ENCODE measurements around the gene PEA15. TPM values are rescaled to one million over a fixed set of nuclear protein-coding genes. Genes with fewer than 3 reads are reported as not detected.

The PEA15 gene
- total and polyA plus RNA-seq, 4 donors, result 8.1 to 44.5 (median 11.1) TPM

GRCh38 chr1:160220301-160220700 is 15.1 kb downstream of the PEA15 start:
- no peak for DNase-seq (ENCODE audit: low spot score)
- Histone ChIP-seq H3K4me3 (ENCODE audit: low read depth in 1 of 3, low read length in 3 of 3) (no peak overlapping the region), H3K36me3 (ENCODE audit: control insufficient read depth in 4 of 4, insufficient read depth in 3 of 4, low read depth in 1 of 4, low read length in 3 of 4) (peaks cover 15 to 91% (median 77%) of the 10 kb centered on the region in 4 donors), H3K9me3 (ENCODE audit: control insufficient read depth in 4 of 4, low read length in 3 of 4) (no peaks in the 10 kb centered on the region), H3K4me1 (ENCODE audit: control insufficient read depth in 4 of 4, insufficient read depth in 4 of 4, low read length in 3 of 4) (peaks cover 0 to 20% (median 14%) of the 10 kb centered on the region in 4 donors), H3K27ac (ENCODE audit: low read depth in 1 of 2, low read length in 2 of 2) (no peak overlapping the region), H3K9ac (ENCODE audit: low read depth in 1 of 2, low read length in 2 of 2) (no peak overlapping the region), H3K27me3 (ENCODE audit: control insufficient read depth in 4 of 4, insufficient read depth in 4 of 4, low read length in 3 of 4) (no peaks in the 10 kb centered on the region)
- 69% methylated on average over 2 of the region's 2 CpGs for WGBS
- TF ChIP-seq TAF1 (conservative IDR thresholded peaks at IDR 0.05) (no peak), CTCF (IDR thresholded peaks at IDR 0.05; ENCODE audit: low read depth, low read length, missing input control) (no peak), NR2F2 (IDR thresholded peaks at IDR 0.05) (no peak), RAD21 (IDR thresholded peaks at IDR 0.05) (no peak), SP1 (IDR thresholded peaks at IDR 0.05) (no peak), MAX (IDR thresholded peaks at IDR 0.05) (no peak), ATF3 (IDR thresholded peaks at IDR 0.05) (no peak), YY1 (IDR thresholded peaks at IDR 0.05) (no peak), GABPA (IDR thresholded peaks at IDR 0.05 in 1 of 2, conservative IDR thresholded peaks at IDR 0.05 in 1 of 2) (no peak), EGR1 (IDR thresholded peaks at IDR 0.05; ENCODE audit: low read depth in 2 of 2) (no peak), FOXA1 (IDR thresholded peaks at IDR 0.05) (no peak), RXRA (IDR thresholded peaks at IDR 0.05) (no peak), HNF4A (conservative IDR thresholded peaks at IDR 0.05) (no peak), HNF4G (IDR thresholded peaks at IDR 0.05) (no peak), REST (IDR thresholded peaks at IDR 0.05) (no peak), JUND (IDR thresholded peaks at IDR 0.05) (no peak), FOXA2 (IDR thresholded peaks at IDR 0.05) (no peak), ZBTB33 (IDR thresholded peaks at IDR 0.05) (no peak)
